HepG2 (cell line): ENCODE data around the gene FGFR3. TPM values are rescaled to one million over a fixed set of nuclear protein-coding genes. Genes with fewer than 3 reads are reported as not detected.

Experiments used
- AHR ChIP-seq: IDR thresholded peaks from 2 replicates; pipeline ENCODE4 v1.6.1; 2018; ENCODE audit warnings: missing genetic modification reagents, missing compliant biosample characterization
- BRCA1 ChIP-seq: sonication (generic); formaldehyde crosslinking; IDR thresholded peaks from 2 replicates; pipeline ENCODE4 v1.4.0; 2020; ENCODE audit warnings: missing genetic modification reagents
- ELF1 ChIP-seq: sonication (generic); formaldehyde crosslinking; IDR thresholded peaks from 2 replicates; pipeline ENCODE4 v1.4.0; 2020; ENCODE audit warnings: missing genetic modification reagents
- FOXP1 ChIP-seq, 2 experiments: fragments of 450-650 bp in 1 of 2; IDR thresholded peaks; 2 replicates each; pipeline ENCODE4 v1.6.1; 2017 to 2018; ENCODE audit warnings: antibody characterized with exemption in 1 of 2
- KDM6A ChIP-seq: IDR thresholded peaks from 2 replicates; pipeline ENCODE4 v1.6.1; 2016; ENCODE audit warnings: low read depth
- KLF12 ChIP-seq: sonication (generic); formaldehyde crosslinking; IDR thresholded peaks from 2 replicates; pipeline ENCODE4 v1.4.0; 2020; ENCODE audit warnings: missing genetic modification reagents, borderline replicate concordance
- MAFG ChIP-seq: sonication (generic); formaldehyde crosslinking; IDR thresholded peaks from 2 replicates; pipeline ENCODE4 v1.5.1; 2020; ENCODE audit warnings: mild to moderate bottlenecking, missing genetic modification reagents
- PAX8 ChIP-seq: sonication (generic); formaldehyde crosslinking; IDR thresholded peaks from 2 replicates; pipeline ENCODE4 v1.8.0; 2022; ENCODE audit warnings: mild to moderate bottlenecking, missing genetic modification reagents, borderline replicate concordance
- PHF5A ChIP-seq: IDR thresholded peaks from one replicate; pipeline ENCODE4 v1.6.1; 2018; ENCODE audit warnings: low read depth, missing genetic modification reagents; ENCODE audit not compliant: unreplicated experiment
- POLR2G ChIP-seq: fragments of 200-400 bp; formaldehyde crosslinking; IDR thresholded peaks from 2 replicates; pipeline ENCODE4 v1.6.1; 2018; ENCODE audit warnings: mild to moderate bottlenecking, low read depth, low read length, moderate library complexity
- TAF1 ChIP-seq: sonication (generic); formaldehyde crosslinking; IDR thresholded peaks from 2 replicates; pipeline ENCODE4 v1.4.0; 2020; ENCODE audit warnings: missing genetic modification reagents
- TOPORS ChIP-seq: sonication (generic); formaldehyde crosslinking; IDR thresholded peaks from 2 replicates; pipeline ENCODE4 v1.8.0; 2023; ENCODE audit warnings: mild to moderate bottlenecking, missing genetic modification reagents
- YY1 ChIP-seq: IDR thresholded peaks from 2 replicates; pipeline ENCODE4 v1.6.1; 2011; ENCODE audit warnings: low read length, low read depth, moderate library complexity, mild to moderate bottlenecking; ENCODE audit not compliant: insufficient read depth, insufficient replicate concordance
- ZBTB20 ChIP-seq: sonication (generic); formaldehyde crosslinking; IDR thresholded peaks from 2 replicates; pipeline ENCODE4 v1.8.1; 2023; ENCODE audit warnings: missing genetic modification reagents, low read depth, mild to moderate bottlenecking, borderline replicate concordance
- ZFP37 ChIP-seq: sonication (generic); formaldehyde crosslinking; IDR thresholded peaks from 2 replicates; pipeline ENCODE4 v1.4.0; 2020; ENCODE audit warnings: missing genetic modification reagents, borderline replicate concordance
- ZFX ChIP-seq: sonication (generic); formaldehyde crosslinking; IDR thresholded peaks from 2 replicates; pipeline ENCODE4 v1.4.0; 2020; ENCODE audit warnings: mild to moderate bottlenecking, low read depth, missing genetic modification reagents, moderate library complexity
- ZNF256 ChIP-seq: sonication (generic); formaldehyde crosslinking; conservative IDR thresholded peaks from 2 replicates; pipeline ENCODE4 v1.4.0; 2020; ENCODE audit warnings: missing genetic modification reagents
- ZNF441 ChIP-seq: sonication (generic); formaldehyde crosslinking; IDR thresholded peaks from 2 replicates; pipeline ENCODE4 v1.7.0; 2021; ENCODE audit warnings: missing genetic modification reagents, borderline replicate concordance
- ZNF543 ChIP-seq: sonication (generic); formaldehyde crosslinking; IDR thresholded peaks from 2 replicates; pipeline ENCODE4 v1.4.0; 2020; ENCODE audit warnings: mild to moderate bottlenecking, missing genetic modification reagents
- ZNF589 ChIP-seq: sonication (generic); formaldehyde crosslinking; conservative IDR thresholded peaks from 2 replicates; pipeline ENCODE4 v1.8.0; 2022; ENCODE audit warnings: mild to moderate bottlenecking, moderate library complexity, missing genetic modification reagents
- ZNF652 ChIP-seq: IDR thresholded peaks from 2 replicates; pipeline ENCODE4 v1.6.1; 2016; ENCODE audit warnings: low read depth, borderline replicate concordance
- ZNF687 ChIP-seq: sonication (generic); formaldehyde crosslinking; IDR thresholded peaks from 2 replicates; pipeline ENCODE4 v1.5.1; 2020; ENCODE audit warnings: mild to moderate bottlenecking, missing genetic modification reagents, moderate library complexity
- ZNF83 ChIP-seq: sonication (generic); formaldehyde crosslinking; IDR thresholded peaks from 2 replicates; pipeline ENCODE4 v1.4.0; 2020; ENCODE audit warnings: missing genetic modification reagents, mild to moderate bottlenecking, borderline replicate concordance
- polyA plus RNA-seq, 8 experiments: library from polyadenylated mRNA; depleted of rRNA in 3 of 8; stranded (reverse) in 7 of 8; unstranded in 1 of 8; fragments of >200 nt; fragmentation: Illumina TruSeq in 4 of 8; extraction: Trizol in 4 of 8; gene quantifications; 2 replicates each; pipeline versions ENCODE4 v1.2.1 to v1.2.3, GENCODE V29; 2011 to 2016; ENCODE audit warnings: low read depth in 4 of 8, missing spikeins in 1 of 8, mixed read lengths in 1 of 8; ENCODE audit not compliant: insufficient read depth in 1 of 8
- total RNA-seq, 5 experiments: library from RNA; depleted of rRNA; stranded (reverse); fragments of >200 nt; fragmentation: Illumina TruSeq; extraction: Trizol; gene quantifications; 2 replicates each; pipeline ENCODE4 v1.2.3, GENCODE V29; 2016; ENCODE audit warnings: low read depth in 1 of 5
- TF ChIP-seq, protein P1 (sequence below): sonication (generic); formaldehyde crosslinking; IDR thresholded peaks from 2 replicates; pipeline ENCODE4 v1.8.1; 2023; ENCODE audit warnings: mild to moderate bottlenecking, missing genetic modification reagents, borderline replicate concordance

The FGFR3 gene
- total and polyA plus RNA-seq, 2 of the 13 experiments (the other 11 are each of a cell fraction or from before 2014, with no cell fraction given), result 103 to 109 TPM

- TF ChIP-seq ZBTB20 (CRISPR knock-in tag), result peak; percentile 72; the same call in 1 of the 2 replicates
- peak; percentile 62; the same call in 1 of the 2 replicates for TF ChIP-seq KLF12 (CRISPR knock-in tag)
- peak; percentile 68 for TF ChIP-seq YY1
- peak; percentile 89; the same call in 1 of the 2 replicates for TF ChIP-seq ZNF543 (CRISPR knock-in tag)
- TF ChIP-seq BRCA1, result peak; percentile 59; the same call in 1 of the 2 replicates
- peak; percentile 77 for TF ChIP-seq PHF5A (CRISPR knock-in tag)
- TF ChIP-seq ZNF589 (CRISPR knock-in tag), result no peak
- peak; percentile 89 for TF ChIP-seq ZNF687
- peak; percentile 47 for TF ChIP-seq ELF1 (CRISPR knock-in tag)
- TF ChIP-seq FOXP1 (IDR thresholded peaks at IDR 0.05), result no peak
- 0 out of 2 replicates have a peak, but pooled peaks have one; percentile 5 for TF ChIP-seq FOXP1 (CRISPR knock-in tag; IDR thresholded peaks at IDR 0.05)
- TF ChIP-seq AHR, result peak; percentile 82; the same call in 1 of the 2 replicates
- no peak for TF ChIP-seq ZNF256 (CRISPR knock-in tag)
- peak; percentile 18; the same call in 1 of the 2 replicates for TF ChIP-seq ZFP37 (CRISPR knock-in tag)
- TF ChIP-seq ZFX, result peak; percentile 84
- TF ChIP-seq ZNF83 (CRISPR knock-in tag), result no peak
- TF ChIP-seq, protein P1, sequence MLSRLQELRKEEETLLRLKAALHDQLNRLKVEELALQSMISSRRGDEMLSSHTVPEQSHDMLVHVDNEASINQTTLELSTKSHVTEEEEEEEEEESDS (CRISPR knock-in tag), result peak; percentile 49; the same call in 1 of the 2 replicates
- no peak for TF ChIP-seq ZNF652 (CRISPR knock-in tag)
- TF ChIP-seq KDM6A (CRISPR knock-in tag), result peak; percentile 46; the same call in 1 of the 2 replicates
- peak; percentile 51; the same call in 1 of the 2 replicates for TF ChIP-seq TAF1
- TF ChIP-seq POLR2G, result peak; percentile 8; the same call in 1 of the 2 replicates
- TF ChIP-seq MAFG (CRISPR knock-in tag), result 0 out of 2 replicates have a peak, but pooled peaks have one; percentile 28
- TF ChIP-seq PAX8 (CRISPR knock-in tag), result no peak
- TF ChIP-seq ZNF441 (CRISPR knock-in tag), result peak; percentile 48; the same call in 1 of the 2 replicates
- TF ChIP-seq TOPORS (CRISPR knock-in tag), result peak; percentile 43; the same call in 1 of the 2 replicates
Observed at GRCh38 chr4:1776521-1777161, 16.5 kb upstream of the FGFR3 start (continued).
